Embryonic facial prominence (tissue), 1 donor: ENCODE data around the gene IQSEC2.

Source experiments
- DNase-seq: peaks from one replicate; pipeline ENCODE4 v3.0.0-alpha.2; 2016; ENCODE audit errors: extremely low spot score

IQSEC2 gene

GRCh38 chrX:53281321-53281822 is at the start of gene IQSEC2:
TSS of gene IQSEC2 (minus strand) at chrX:53281584.
- DNase-seq: peak; percentile 8

- DNase-seq: no peak
Observed at GRCh38 chrX:53330331-53330730, 48.9 kb upstream of the IQSEC2 start.

GRCh38 chrX:53324803-53325202 is 43.4 kb upstream of the IQSEC2 start:
- DNase-seq: no peak

- DNase-seq: no peak
Observed at GRCh38 chrX:53324085-53324484, 42.7 kb upstream of the IQSEC2 start.

GRCh38 chrX:53323196-53323595 is 41.8 kb upstream of the IQSEC2 start:
- no peak for DNase-seq

GRCh38 chrX:53321943-53322497 is 40.6 kb upstream of the IQSEC2 start:
- no peak for DNase-seq

GRCh38 chrX:53321230-53321942 is 40.0 kb upstream of the IQSEC2 start:
- no peak for DNase-seq

- DNase-seq: no peak
Observed at GRCh38 chrX:53320543-53321229, 39.3 kb upstream of the IQSEC2 start.

GRCh38 chrX:53319614-53320542 is 38.5 kb upstream of the IQSEC2 start:
- DNase-seq: no peak

GRCh38 chrX:53318766-53319353 is 37.5 kb upstream of the IQSEC2 start:
- no peak for DNase-seq

- DNase-seq: peak; percentile 7
Observed at GRCh38 chrX:53317365-53318069, 36.1 kb upstream of the IQSEC2 start.

- DNase-seq: no peak
Observed at GRCh38 chrX:53316860-53317237, 35.5 kb upstream of the IQSEC2 start.

- DNase-seq: no peak
Observed at GRCh38 chrX:53316111-53316859, 34.9 kb upstream of the IQSEC2 start.

- DNase-seq: no peak
Observed at GRCh38 chrX:53313728-53314105, 32.3 kb upstream of the IQSEC2 start.

- DNase-seq: no peak
Observed at GRCh38 chrX:53312946-53313727, 31.8 kb upstream of the IQSEC2 start.

- no peak for DNase-seq
Observed at GRCh38 chrX:53309837-53310236, 28.5 kb upstream of the IQSEC2 start.

- DNase-seq: no peak
Observed at GRCh38 chrX:53308836-53309235, 27.5 kb upstream of the IQSEC2 start.

- no peak for DNase-seq
Observed at GRCh38 chrX:53305996-53306937, 24.9 kb upstream of the IQSEC2 start.
